SK-N-SH (cell line): Measurements from ENCODE around the gene TTC9B.

Source experiments
- CHD2 ChIP-seq: fragments of 150-350 bp; IDR thresholded peaks from 2 replicates; pipeline ENCODE4 v1.6.1; 2018; ENCODE audit warnings: low read length; ENCODE audit not compliant: partially characterized antibody
- EP300 ChIP-seq, 2 experiments: IDR thresholded peaks; 2 replicates each; pipeline versions ENCODE4 v1.4.0 to v1.6.1; 2012; ENCODE audit warnings: borderline replicate concordance in 1 of 2, low read depth in 1 of 2, low read length in 1 of 2
- EZH2phosphoT487 ChIP-seq: fragments of 200-600 bp; sonication (generic); IDR thresholded peaks from 2 replicates; pipeline ENCODE4 v1.6.1; 2017; ENCODE audit warnings: low read depth, mixed run types, mild to moderate bottlenecking, antibody characterized with exemption, moderate library complexity, borderline replicate concordance
- FOSL2 ChIP-seq: IDR thresholded peaks from 2 replicates; pipeline ENCODE4 v1.4.0; 2012; ENCODE audit warnings: low read depth, mild to moderate bottlenecking, moderate library complexity, borderline replicate concordance
- FOXJ3 ChIP-seq: sonication (generic); formaldehyde crosslinking; IDR thresholded peaks from 2 replicates; pipeline ENCODE4 v1.5.1; 2020; ENCODE audit warnings: mild to moderate bottlenecking, missing genetic modification reagents
- GABPA ChIP-seq: IDR thresholded peaks from 2 replicates; pipeline ENCODE4 v1.4.0; 2012; ENCODE audit warnings: low read depth, mild to moderate bottlenecking
- GATA2 ChIP-seq: sonication (generic); formaldehyde crosslinking; IDR thresholded peaks from 2 replicates; pipeline ENCODE4 v1.5.0; 2020; ENCODE audit warnings: mild to moderate bottlenecking, missing genetic modification reagents
- MAX ChIP-seq: IDR thresholded peaks from 2 replicates; pipeline ENCODE4 v1.4.0; 2012; ENCODE audit warnings: low read depth
- NRF1 ChIP-seq: IDR thresholded peaks from 2 replicates; pipeline ENCODE4 v1.6.1; 2012; ENCODE audit warnings: low read depth, mild to moderate bottlenecking, low read length
- POLR2AphosphoS5 ChIP-seq: IDR thresholded peaks from 2 replicates; pipeline ENCODE4 v1.6.1; 2012; ENCODE audit warnings: low read depth, low read length
- RAD21 ChIP-seq: IDR thresholded peaks from 2 replicates; pipeline ENCODE4 v1.6.1; 2012; ENCODE audit warnings: mild to moderate bottlenecking, low read length
- TEAD4 ChIP-seq: IDR thresholded peaks from 2 replicates; pipeline ENCODE4 v1.4.0; 2012; ENCODE audit warnings: mild to moderate bottlenecking, borderline replicate concordance; ENCODE audit not compliant: insufficient read depth
- USF2 ChIP-seq: fragments of 150-350 bp; IDR thresholded peaks from 2 replicates; pipeline ENCODE4 v1.6.1; 2017; ENCODE audit warnings: antibody characterized with exemption, low read length, low read depth, borderline replicate concordance
- TF ChIP-seq, protein P1 (sequence below): fragments of 200-600 bp; sonication (generic); IDR thresholded peaks from 2 replicates; pipeline ENCODE4 v1.6.1; 2017; ENCODE audit warnings: antibody characterized with exemption, mild to moderate bottlenecking, moderate library complexity

GRCh38 chr19:40174092-40174491 lies 44.1 kb downstream of the TTC9B start:
- TF ChIP-seq, protein P1, sequence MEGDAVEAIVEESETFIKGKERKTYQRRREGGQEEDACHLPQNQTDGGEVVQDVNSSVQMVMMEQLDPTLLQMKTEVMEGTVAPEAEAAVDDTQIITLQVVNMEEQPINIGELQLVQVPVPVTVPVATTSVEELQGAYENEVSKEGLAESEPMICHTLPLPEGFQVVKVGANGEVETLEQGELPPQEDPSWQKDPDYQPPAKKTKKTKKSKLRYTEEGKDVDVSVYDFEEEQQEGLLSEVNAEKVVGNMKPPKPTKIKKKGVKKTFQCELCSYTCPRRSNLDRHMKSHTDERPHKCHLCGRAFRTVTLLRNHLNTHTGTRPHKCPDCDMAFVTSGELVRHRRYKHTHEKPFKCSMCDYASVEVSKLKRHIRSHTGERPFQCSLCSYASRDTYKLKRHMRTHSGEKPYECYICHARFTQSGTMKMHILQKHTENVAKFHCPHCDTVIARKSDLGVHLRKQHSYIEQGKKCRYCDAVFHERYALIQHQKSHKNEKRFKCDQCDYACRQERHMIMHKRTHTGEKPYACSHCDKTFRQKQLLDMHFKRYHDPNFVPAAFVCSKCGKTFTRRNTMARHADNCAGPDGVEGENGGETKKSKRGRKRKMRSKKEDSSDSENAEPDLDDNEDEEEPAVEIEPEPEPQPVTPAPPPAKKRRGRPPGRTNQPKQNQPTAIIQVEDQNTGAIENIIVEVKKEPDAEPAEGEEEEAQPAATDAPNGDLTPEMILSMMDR = no peak
- TF ChIP-seq GATA2 (CRISPR knock-in tag) (no peak), EZH2phosphoT487 (no peak), MAX (no peak), NRF1 (no peak), EP300 (IDR thresholded peaks at IDR 0.05; ENCODE audit: borderline replicate concordance in 1 of 2, low read depth in 1 of 2, low read length in 1 of 2) (no peak), GABPA (no peak), RAD21 (no peak), USF2 (no peak), CHD2 (no peak), FOXJ3 (CRISPR knock-in tag) (no peak), TEAD4 (no peak), POLR2AphosphoS5 (no peak), FOSL2 (no peak)
